ENCODE data around the gene TLE4.

The TLE4 gene

GRCh38 chr9:79577969-79578723 is 6.4 kb downstream of the TLE4 start:
- H3K36me3 Mint-ChIP-seq, result peaks cover 53 to 72% of the 10 kb centered on the region in 2 donors

GRCh38 chr9:79578891-79579290 is 7.1 kb downstream of the TLE4 start:
- Mint-ChIP-seq H3K27me3 (no peaks in the 10 kb centered on the region), H3K4me3 (no peak overlapping the region), H3K4me1 (peaks cover 51 to 88% of the 10 kb centered on the region in 2 donors), H3K36me3 (peaks cover 52 to 71% of the 10 kb centered on the region in 2 donors), H3K27ac (peak overlapping the region; percentile 7), H3K9me3 (no peaks in the 10 kb centered on the region)
- ATAC-seq (replicated peaks) (no peak), DNase-seq (no peak)

More at GRCh38 chr9:79577969-79578723, 6.4 kb downstream of the TLE4 start:
- Mint-ChIP-seq H3K4me3 (peak overlapping the region; percentile 14 to 43), H3K9me3 (no peaks in the 10 kb centered on the region), H3K27me3 (no peaks in the 10 kb centered on the region), H3K27ac (no peak overlapping the region), H3K4me1 (peaks cover 49 to 81% of the 10 kb centered on the region in 2 donors)
- ATAC-seq (replicated peaks) (no peak), DNase-seq (no peak)

- Mint-ChIP-seq H3K36me3 (peaks cover 51 to 72% of the 10 kb centered on the region in 2 donors), H3K27ac (no peak overlapping the region), H3K27me3 (no peaks in the 10 kb centered on the region), H3K4me1 (peaks cover 56 to 90% of the 10 kb centered on the region in 2 donors), H3K4me3 (no peak overlapping the region), H3K9me3 (no peaks in the 10 kb centered on the region)
- ATAC-seq (replicated peaks) (no peak), DNase-seq (no peak)
These were observed 7.9 kb downstream of the TLE4 start for GRCh38 chr9:79579624-79580023.

- peaks cover 53 to 91% of the 10 kb centered on the region in 2 donors for H3K4me1 Mint-ChIP-seq
- H3K27ac Mint-ChIP-seq, result no peak overlapping the region
- H3K36me3 Mint-ChIP-seq, result peaks cover 49 to 71% of the 10 kb centered on the region in 2 donors
- DNase-seq, result no peak
- ATAC-seq (replicated peaks), result no peak
- no peaks in the 10 kb centered on the region for H3K27me3 Mint-ChIP-seq
- H3K4me3 Mint-ChIP-seq, result no peak overlapping the region
- no peaks in the 10 kb centered on the region for H3K9me3 Mint-ChIP-seq
These were observed 8.3 kb downstream of the TLE4 start for GRCh38 chr9:79580055-79580454.

- DNase-seq (no peak), ATAC-seq (replicated peaks) (no peak)
- Mint-ChIP-seq H3K36me3 (peaks cover 43 to 63% of the 10 kb centered on the region in 2 donors), H3K27me3 (no peaks in the 10 kb centered on the region), H3K4me1 (peaks cover 51 to 85% of the 10 kb centered on the region in 2 donors), H3K27ac (no peak overlapping the region), H3K4me3 (no peak overlapping the region), H3K9me3 (no peaks in the 10 kb centered on the region)
These were observed 9.6 kb downstream of the TLE4 start for GRCh38 chr9:79581388-79581787.

- ATAC-seq (replicated peaks) (no peak), DNase-seq (no peak)
- peaks cover 50 to 81% of the 10 kb centered on the region in 2 donors for H3K4me1 Mint-ChIP-seq
- H3K27me3 Mint-ChIP-seq, result no peaks in the 10 kb centered on the region
- no peaks in the 10 kb centered on the region for H3K9me3 Mint-ChIP-seq
- no peak overlapping the region for H3K27ac Mint-ChIP-seq
- H3K4me3 Mint-ChIP-seq, result no peak overlapping the region
- peaks cover 40 to 61% of the 10 kb centered on the region in 2 donors for H3K36me3 Mint-ChIP-seq
These were observed 10.0 kb downstream of the TLE4 start for GRCh38 chr9:79581794-79582193.

- DNase-seq (no peak), ATAC-seq (replicated peaks) (peak; percentile 89 to 91)
- peak overlapping the region; percentile 34 for H3K27ac Mint-ChIP-seq
- H3K4me3 Mint-ChIP-seq, result peak overlapping the region in 1 of 2 donors; percentile 13
- H3K36me3 Mint-ChIP-seq, result peaks cover 36 to 64% of the 10 kb centered on the region in 2 donors
- no peaks in the 10 kb centered on the region for H3K27me3 Mint-ChIP-seq
- H3K9me3 Mint-ChIP-seq, result no peaks in the 10 kb centered on the region
- H3K4me1 Mint-ChIP-seq, result peaks cover 44 to 75% of the 10 kb centered on the region in 2 donors
These were observed 12.3 kb downstream of the TLE4 start for GRCh38 chr9:79583952-79584654.

- H3K36me3 Mint-ChIP-seq, result peaks cover 36 to 66% of the 10 kb centered on the region in 2 donors
- no peak overlapping the region for H3K4me3 Mint-ChIP-seq
- DNase-seq, result no peak
- no peaks in the 10 kb centered on the region for H3K27me3 Mint-ChIP-seq
- peak; percentile 61 to 68 for ATAC-seq (replicated peaks)
- no peak overlapping the region for H3K27ac Mint-ChIP-seq
- peaks cover 43 to 77% of the 10 kb centered on the region in 2 donors for H3K4me1 Mint-ChIP-seq
- H3K9me3 Mint-ChIP-seq, result no peaks in the 10 kb centered on the region
These were observed 12.9 kb downstream of the TLE4 start for GRCh38 chr9:79584655-79584982.

GRCh38 chr9:79588488-79589223 is 16.9 kb downstream of the TLE4 start:
- Mint-ChIP-seq H3K9me3 (peaks cover 0 to 4% of the 10 kb centered on the region in 2 donors), H3K27ac (peak overlapping the region; percentile 31), H3K4me3 (no peak overlapping the region)

GRCh38 chr9:79591458-79591857 is 19.7 kb downstream of the TLE4 start:
- ATAC-seq (replicated peaks) (no peak), DNase-seq (no peak)
- no peak overlapping the region for H3K4me3 Mint-ChIP-seq
- H3K9me3 Mint-ChIP-seq, result peaks cover 0 to 4% of the 10 kb centered on the region in 2 donors
- H3K27ac Mint-ChIP-seq, result no peak overlapping the region
- peaks cover 41 to 67% of the 10 kb centered on the region in 2 donors for H3K36me3 Mint-ChIP-seq
- peaks cover 37 to 71% of the 10 kb centered on the region in 2 donors for H3K4me1 Mint-ChIP-seq
- no peaks in the 10 kb centered on the region for H3K27me3 Mint-ChIP-seq

More at GRCh38 chr9:79588488-79589223, 16.9 kb downstream of the TLE4 start:
- Mint-ChIP-seq H3K36me3 (peaks cover 32 to 67% of the 10 kb centered on the region in 2 donors), H3K27me3 (no peaks in the 10 kb centered on the region), H3K4me1 (peaks cover 47 to 74% of the 10 kb centered on the region in 2 donors)
- no peak for ATAC-seq (replicated peaks)
- DNase-seq, result no peak

- no peaks in the 10 kb centered on the region for H3K27me3 Mint-ChIP-seq
- H3K4me1 Mint-ChIP-seq, result peaks cover 44 to 78% of the 10 kb centered on the region in 2 donors
- ATAC-seq (replicated peaks) (peak; percentile 60 to 63), DNase-seq (no peak)
- peaks cover 0 to 4% of the 10 kb centered on the region in 2 donors for H3K9me3 Mint-ChIP-seq
- peaks cover 45 to 71% of the 10 kb centered on the region in 2 donors for H3K36me3 Mint-ChIP-seq
- H3K27ac Mint-ChIP-seq, result no peak overlapping the region
- H3K4me3 Mint-ChIP-seq, result peak overlapping the region; percentile 25 to 43
These were observed 21.1 kb downstream of the TLE4 start for GRCh38 chr9:79592726-79593493.

GRCh38 chr9:79598562-79599345 is 27.0 kb downstream of the TLE4 start:
- no peak for DNase-seq
- H3K36me3 Mint-ChIP-seq, result peaks cover 38 to 72% of the 10 kb centered on the region in 2 donors
- ATAC-seq (replicated peaks), result no peak
- H3K27ac Mint-ChIP-seq, result no peak overlapping the region
- peaks cover 4 to 14% of the 10 kb centered on the region in 2 donors for H3K9me3 Mint-ChIP-seq
- H3K4me1 Mint-ChIP-seq, result peaks cover 32 to 56% of the 10 kb centered on the region in 2 donors
- H3K27me3 Mint-ChIP-seq, result no peaks in the 10 kb centered on the region
- no peak overlapping the region for H3K4me3 Mint-ChIP-seq

GRCh38 chr9:79600466-79600865 is 28.7 kb downstream of the TLE4 start:
- Mint-ChIP-seq H3K27ac (no peak overlapping the region), H3K36me3 (peaks cover 29 to 61% of the 10 kb centered on the region in 2 donors), H3K27me3 (no peaks in the 10 kb centered on the region), H3K4me1 (peaks cover 30 to 45% of the 10 kb centered on the region in 2 donors), H3K4me3 (no peak overlapping the region), H3K9me3 (peaks cover 4 to 14% of the 10 kb centered on the region in 2 donors)
- DNase-seq (no peak), ATAC-seq (replicated peaks) (no peak)
